HUDEP-2 (cell line): ENCODE data around the gene LMO3.

Experiments used
- DNase-seq, 76 experiments: peaks; one replicate each; lab custom pipeline; 2025; ENCODE audit not compliant: unreplicated experiment in 76 of 76; lab: John Stamatoyannopoulos, UW

LMO3 gene

DNA sequence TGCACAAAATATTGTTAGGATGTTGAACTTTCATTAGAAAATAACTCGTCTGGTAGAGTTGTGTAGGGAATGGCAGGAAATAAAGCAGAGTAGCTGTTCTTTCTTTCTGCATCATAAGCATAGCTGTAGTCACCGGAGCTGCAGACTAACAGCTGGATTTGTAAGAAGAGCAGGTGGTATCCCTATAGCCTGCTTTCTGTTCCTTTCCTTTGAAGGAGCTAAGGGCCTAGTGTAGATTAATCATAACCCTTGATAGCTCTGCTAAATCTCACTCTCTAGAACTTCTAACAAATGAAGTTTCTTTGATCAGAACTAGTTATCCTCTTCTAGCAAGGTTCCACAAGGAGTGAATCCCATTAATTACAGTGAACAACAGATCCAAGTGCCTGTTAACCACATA, 3.5 kb downstream of the LMO3 start:
- no peak for DNase-seq

DNA sequence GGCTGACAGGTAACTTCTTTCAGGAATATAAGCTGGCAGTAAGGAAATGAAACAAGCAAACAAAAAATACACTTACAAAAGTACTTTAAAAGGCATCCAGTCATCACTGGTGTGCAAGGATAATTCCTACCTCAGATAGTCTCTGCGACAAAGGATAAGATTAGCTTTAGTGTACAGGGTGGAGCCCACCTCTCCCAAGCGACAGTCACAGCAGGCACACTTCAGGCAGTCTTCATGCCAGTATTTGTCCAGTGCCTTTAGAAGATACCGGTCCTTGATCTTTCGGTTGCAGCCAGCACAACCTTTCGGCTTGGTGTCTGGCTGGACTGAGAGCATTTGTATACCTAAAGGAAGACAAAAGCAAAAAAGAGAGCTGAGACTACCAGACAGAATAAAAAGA, 5.4 kb downstream of the LMO3 start:
- DNase-seq: peak in 23 of 76 experiments; percentile 5 to 61 (median 40)

DNA sequence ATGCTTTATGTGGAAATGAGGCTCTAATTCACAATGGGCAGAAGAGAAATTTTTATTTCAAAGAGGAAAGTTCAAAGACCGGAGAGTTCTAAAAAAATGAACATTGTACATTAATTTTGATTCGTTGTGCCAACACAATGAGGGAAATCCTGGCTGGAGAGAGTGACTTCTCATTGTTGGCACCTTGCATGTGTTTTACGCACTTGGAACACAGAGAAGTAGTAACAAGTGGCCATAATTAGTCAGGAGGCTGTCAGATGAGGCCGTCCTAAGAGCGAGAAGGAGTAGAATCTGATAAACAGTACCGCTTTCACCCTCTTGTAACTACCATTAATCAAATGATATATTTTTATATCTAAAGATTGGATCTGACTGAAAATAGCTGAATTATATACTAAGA, 6.9 kb downstream of the LMO3 start:
- DNase-seq: no peak

DNA sequence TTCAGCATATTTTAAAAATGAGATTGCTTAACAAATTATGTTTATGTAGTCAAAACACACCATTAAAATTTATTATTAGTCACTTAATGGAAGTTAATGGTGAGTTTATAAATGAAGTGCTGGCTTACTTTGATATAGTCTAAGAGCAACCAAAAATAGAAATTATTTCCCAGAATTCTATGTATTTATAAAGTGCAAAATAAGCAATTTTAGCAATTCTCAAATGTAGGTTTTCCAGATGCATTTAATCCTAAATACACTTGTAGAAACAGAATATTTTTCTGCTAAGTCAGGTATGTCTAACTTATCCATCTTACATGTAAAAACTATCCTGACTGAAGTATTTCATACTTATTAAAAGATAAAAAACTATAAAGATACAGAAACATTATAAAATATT, 11.2 kb downstream of the LMO3 start:
- DNase-seq: no peak

DNA sequence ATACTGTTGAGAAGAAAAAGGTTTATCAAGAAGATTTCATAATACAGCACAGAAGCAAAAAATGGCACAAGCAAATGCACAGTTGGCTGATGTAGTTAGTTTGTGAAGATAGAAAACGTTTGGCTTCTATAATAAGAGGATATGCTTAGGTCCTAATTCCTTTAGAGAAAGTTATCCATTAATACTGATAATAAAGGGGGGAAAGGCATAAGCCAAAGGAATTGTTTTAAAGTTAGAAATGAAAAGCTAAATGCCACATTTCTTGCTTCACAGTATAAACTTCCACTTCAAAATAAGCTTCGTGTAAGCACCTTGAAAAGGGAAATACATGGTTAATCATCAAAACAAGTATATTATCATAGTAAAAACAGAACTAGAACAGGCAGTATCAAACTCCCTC, 12.4 kb downstream of the LMO3 start:
- DNase-seq: no peak

DNA sequence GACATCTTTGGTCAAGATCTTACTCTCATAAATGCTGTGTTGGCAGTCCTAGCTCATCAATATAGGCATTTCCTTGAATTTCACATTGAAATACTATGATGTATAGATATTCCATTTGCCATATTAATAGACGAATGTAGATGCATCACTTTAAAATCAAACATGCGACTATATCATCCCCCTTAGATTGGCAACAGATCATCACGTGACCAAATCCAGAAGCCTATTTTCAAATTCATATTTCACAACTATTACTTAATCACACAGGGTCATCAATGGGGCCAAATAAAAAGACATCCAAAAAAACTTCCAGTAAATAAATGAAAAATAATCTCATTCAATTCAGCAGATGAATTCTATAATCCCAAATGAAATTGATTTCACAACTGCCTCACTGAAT, 15.3 kb downstream of the LMO3 start:
- no peak for DNase-seq

DNA sequence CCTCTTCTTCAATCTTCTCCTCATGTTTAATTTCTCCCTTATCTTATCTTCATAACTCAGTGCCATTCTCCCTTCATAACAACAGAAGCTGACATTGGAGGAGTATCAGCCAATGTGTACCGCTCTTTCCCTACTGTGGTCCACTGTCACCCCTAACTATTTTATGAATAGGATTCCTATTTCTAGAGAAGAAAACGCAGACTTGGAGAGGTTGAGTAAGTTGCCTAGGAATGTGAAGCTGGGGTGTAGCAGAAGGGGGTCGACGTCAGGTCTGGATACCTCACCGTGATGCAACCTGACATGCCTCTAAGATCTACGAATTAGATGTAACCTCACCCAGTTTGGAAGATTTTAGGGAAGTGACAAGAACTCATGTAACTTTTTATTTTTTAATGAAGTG, 17.1 kb downstream of the LMO3 start:
- DNase-seq: no peak

DNA sequence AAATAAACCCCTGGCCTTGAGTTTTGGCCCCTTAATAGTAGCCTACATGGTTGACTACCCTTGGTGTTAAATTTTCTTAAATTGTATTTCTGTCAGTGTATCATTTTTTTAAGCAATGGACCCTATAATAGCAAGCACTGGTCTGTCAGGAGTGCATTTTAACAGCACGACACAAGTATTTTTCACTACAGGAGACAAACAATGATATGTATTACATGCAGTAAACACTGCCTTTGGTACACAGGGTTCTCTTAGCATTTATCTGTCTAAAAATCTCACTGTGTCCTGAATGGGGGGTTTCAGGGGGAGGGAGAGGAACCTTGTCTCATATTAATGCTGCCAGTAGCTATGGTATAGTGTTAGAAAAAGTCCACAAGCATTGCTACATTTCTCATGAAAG, 18.4 kb downstream of the LMO3 start:
- DNase-seq: no peak

DNA sequence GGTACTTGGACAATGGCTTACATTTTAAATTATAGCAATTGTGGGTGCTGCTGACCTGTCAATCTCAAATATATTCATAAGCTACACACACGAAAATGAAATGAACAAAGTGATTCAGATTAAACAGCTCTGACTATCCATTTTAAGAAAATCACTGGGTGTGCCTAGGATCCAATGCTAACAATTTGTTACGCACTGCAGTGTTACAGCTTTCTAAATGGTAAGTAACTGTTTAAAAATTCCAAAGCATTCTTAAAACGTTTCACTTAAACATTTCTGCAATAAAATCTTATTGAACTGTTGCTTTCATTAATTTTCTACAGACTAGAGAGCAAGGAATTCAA, 18.9 kb downstream of the LMO3 start:
- DNase-seq: no peak

DNA sequence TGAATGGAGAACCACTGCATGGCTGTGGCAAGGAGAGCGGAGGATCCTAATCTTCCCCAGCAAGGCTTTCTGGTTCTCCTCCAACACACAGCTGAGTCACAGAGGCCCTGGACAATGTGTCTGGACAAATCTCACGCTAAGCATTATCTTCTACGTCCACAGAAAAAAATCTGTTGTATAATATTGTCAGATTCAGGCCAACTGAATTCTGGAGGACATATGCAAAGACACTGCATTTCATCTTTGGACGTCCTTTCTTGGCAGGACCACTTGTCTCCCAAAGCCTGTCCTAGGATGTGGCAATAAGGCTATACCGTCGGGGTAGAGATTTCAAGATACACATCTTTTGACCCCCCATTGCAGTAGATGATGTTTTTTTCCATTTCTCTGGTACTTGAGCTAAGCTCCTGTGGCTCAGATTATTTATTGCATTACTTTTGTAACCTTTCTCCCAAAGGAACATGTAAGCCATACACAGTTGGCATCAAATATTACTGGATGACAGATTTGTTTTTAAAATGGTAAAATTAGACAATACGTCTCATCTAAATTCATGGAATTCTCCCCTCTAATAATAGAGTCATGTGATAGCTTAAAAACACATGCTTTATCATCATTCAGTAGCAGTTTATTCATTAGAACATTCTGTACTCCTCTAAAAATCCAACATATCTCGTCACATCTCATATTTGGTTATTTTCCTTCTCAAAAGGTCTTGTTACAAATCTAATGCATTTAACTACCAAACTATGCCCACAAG, 19.4 kb downstream of the LMO3 start:
- peak in 10 of 76 experiments; percentile 6 to 53 (median 33) for DNase-seq

DNA sequence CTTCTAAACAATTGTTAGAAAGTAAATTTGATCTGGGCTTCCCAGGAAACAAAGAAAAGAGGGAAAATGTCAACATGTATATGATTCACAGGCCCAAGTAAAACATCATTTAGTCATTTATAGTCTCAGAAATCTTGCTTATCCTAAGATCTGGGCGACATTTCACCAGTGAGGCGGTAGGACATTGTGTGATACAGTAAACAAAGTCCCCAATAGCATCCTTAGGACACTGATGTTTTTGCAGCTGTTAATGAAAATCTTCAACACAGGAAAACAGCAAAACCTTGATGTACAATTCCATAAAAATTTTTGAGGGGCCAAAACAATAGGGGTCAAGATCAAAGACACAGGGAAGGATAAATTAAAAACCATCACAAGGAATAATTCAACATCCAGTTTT, 20.2 kb downstream of the LMO3 start:
- DNase-seq: no peak

DNA sequence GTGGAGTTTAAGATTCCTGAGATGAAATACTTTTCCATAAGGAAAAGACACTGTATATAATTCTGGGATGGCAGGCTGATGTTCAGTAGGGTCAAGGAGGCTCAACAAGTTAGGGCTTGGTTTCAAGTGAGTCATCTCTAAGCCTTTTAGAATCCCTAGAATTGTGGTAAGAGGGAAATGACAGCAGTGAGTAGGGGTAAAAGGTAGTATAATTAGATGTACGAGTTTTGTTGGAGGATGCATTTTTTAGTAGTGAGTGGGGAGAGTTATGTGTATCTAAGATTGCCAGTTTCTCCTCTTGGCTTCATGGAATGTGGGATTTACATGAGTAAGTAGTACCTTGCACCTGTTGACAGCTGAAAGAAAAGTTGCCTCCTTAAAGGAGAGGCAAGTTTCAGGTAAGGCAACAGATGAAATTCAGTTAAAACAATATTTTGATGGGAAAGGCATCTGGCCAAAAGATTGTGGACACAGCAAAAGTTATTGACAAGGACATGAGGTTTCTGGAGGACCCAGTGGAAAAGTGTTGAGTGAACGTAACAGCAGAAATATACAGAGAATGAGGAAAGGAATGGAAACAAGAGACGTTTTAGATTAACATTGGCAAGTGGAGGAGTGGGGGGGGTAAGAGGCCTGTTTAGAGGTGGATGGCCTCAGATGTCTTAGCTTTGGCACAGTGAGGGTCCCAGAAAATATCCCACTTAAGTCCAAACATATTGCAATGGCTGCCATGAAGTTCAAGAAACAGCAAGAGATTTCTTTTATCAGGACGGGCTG, 21.8 kb downstream of the LMO3 start:
- no peak for DNase-seq

DNA sequence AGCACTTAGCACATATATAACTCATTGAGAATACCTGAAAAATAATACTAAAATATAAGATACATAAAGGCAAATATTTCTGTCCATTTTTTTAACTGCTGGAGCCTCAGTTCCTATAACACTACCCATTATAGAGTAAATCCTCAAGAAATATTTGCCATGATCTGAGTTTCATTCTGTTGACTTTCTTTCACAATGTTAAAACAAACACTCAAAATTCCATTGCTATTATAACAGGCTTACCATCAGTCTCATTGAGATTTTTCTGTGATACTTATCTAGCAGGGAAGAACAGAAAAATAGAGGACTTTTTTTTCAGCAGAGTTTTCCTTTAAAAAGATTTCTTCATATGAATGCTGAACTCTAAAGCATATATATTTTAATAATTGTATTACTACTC, 24.5 kb downstream of the LMO3 start:
- DNase-seq: no peak

DNA sequence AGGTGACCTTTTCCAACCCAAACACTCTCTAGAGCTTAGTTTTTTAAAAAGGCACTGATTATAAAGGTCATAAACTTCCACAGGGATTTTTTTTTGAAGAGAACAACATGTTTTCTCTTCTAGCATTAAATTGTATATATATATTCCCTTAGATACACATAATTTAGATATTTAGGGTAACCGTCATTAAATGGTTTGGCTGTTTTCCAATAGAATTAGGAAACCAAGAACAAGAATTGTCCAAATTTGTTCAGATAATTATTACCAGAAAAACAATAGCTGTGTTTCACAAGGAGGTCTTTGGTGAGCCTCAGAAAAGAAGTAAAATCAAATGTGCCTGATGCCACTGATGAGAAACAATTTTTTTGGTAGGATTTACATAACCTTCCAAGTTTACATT, 26.9 kb downstream of the LMO3 start:
- DNase-seq: no peak

DNA sequence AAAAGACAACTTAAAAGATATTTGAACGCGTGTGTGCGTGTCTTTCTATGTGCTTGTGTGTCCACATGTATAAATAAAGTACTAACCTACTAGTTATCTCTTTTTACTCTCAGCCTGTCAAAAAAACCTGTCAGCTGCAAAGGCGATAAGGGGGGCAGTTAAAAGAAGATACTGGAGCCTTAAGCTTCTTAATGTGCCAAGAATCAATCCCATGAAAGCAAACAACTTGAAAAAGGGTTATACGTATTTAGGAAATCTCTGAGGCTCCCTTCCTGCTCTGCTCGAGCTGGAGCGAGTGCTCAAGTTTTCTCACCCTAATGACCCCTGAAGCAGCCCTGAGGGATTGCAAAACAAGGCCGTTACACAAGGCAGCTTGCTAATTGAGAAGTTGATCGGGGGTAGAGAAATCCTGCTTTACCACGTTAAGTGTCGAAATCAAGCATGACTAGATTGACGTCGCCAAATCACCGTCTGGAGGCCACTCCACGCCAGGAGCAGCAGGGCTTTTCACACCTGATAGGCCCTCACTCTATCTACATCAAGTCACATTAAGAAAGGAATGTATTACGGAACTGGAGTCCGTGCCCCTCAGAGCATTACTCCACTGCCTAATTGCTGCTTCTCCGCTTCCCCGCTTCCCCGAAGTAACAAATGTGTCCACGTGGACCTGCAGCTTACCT, 32.4 kb downstream of the LMO3 start:
- no peak for DNase-seq

DNA sequence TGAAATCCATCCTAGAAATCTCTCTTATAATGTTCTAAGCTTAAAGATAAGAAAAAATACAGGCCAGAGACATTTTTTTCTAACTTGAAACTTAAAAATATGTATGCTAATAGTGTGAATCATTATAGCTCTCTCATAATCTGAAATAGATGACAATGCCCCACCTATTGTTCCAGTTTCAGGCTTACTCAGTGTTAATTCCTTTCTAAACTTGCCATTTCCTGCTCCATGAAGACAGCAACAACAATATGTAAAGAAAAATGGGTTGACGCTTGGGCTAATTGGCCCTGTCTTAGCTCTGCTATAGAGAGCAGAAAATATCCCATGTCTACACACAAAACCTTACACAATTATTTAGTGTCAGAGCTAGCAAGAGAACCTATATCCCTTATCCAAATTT, 37.1 kb downstream of the LMO3 start:
- DNase-seq: no peak

DNA sequence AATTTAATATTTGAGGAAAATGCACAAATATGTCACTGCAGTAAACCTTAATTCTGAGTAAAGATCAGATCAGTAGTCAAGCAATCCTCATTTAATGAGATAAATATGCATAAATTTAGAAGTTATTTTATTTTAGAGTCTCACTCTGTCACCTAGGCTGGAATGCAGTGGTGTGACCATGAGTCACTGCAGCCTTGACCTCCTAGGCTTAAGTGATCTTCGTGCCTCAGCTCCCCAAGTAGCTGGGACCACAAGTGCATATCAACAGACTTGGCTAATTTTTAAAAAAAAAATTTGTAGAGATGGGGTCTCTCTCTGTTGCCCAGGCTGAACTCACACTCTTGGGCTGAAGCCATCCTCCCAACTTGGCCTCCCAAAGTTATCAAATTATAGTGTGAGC, 41.3 kb downstream of the LMO3 start:
- DNase-seq: no peak

DNA sequence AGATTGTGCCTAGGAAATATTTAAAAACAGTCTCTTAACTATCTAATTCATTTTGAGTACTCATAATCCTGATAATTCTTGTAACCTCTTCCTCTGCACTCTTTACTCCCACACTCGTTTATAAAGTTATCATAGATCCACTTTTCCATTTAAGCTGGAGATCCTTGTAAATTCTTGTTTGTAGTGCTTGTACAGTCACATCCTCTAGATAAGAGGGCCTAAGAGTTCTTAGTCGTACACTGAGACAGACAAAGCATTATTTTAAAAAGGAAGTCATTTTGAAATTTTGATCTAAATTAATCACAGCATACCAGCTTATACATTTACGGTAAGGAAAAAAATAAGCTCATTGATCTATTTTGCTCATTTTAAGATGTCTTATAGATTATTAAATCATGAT, 42.5 kb downstream of the LMO3 start:
- DNase-seq: no peak

DNA sequence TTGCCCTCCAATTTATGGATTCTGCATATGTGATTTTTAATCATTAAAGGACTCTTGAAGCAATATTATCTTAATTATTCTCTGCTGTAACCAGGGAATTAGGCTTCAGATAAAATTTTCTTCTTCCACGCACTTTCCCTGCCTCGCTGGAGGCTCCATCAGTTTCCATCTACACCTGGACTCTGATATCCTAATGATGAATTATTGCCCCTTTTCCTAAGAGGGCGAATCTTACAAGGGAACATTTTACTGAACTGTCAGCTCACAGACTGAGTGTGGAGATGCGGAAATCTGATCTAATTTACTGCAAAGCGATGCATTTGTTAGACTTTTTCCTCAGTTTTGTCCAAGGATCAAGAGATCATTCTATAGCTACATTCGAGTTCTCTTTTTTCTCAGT, 43.0 kb downstream of the LMO3 start:
- no peak for DNase-seq

DNA sequence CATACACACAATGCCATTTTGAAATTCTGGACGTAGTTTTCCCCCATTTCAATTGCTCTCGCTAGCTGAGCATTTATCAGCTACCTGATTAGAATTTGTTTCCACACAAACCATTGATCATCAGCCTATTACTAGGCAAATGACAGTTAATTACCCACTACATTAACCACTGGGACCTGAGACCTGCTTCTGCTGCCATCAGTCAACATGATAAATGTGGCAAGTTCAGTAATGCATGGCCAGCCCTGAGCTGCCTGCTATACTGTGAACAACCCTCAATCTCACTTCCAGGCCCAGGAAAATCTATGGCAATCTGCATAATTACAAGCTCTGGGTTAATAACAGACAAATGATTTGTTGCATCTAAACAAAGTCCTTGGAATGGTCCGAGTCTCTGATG, 43.5 kb downstream of the LMO3 start:
- DNase-seq: no peak

DNA sequence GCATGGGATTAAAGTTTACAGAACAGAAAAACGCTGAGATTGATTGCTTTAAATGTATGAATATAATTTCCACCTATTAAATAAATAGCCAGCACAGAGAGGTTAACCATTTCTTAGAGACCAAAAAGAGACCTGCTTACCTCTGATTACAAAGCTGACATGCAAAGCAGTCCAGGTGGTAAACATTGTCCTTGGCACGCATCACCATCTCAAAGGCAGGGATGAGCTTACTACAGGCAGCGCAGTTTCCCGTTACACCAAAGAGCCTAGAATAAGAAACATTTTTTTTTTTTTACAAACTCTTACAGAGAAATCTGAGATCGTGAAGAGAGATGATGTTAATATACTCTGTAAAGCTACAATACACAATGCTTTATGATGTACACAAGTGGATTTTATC, 45.7 kb downstream of the LMO3 start:
- DNase-seq: no peak

DNA sequence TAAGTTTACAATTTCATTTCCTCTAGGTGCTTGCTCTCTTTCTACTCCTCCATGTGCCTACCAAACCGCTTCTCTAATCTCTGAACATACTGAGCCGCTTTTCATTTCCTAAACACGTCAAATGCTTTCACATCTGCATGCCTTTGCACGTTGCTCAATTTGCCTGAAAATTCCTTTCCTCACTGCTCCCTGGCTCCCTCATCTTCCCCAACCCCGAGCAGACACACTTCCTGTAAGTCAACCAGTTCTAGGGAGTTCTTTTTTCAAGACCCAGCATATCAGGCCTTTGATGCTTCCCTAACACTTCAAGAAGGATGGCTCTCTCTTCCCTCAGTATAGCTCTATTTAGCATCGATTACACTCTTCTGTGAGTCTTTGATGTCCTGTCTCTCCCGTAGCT, 50.3 kb downstream of the LMO3 start:
- DNase-seq: no peak
